ENCODE data around the gene OR5D14. TPM values are rescaled to one million over a fixed set of nuclear protein-coding genes. Genes with fewer than 3 reads are reported as not detected.

The OR5D14 gene
- total and polyA plus RNA-seq, 8 donors, result not detected

GRCh38 chr11:55811067-55811466 lies 15.7 kb downstream of the OR5D14 start, which contains the start of gene OR5L1:
Gene OR5L1 (plus strand): TSS chr11:55811367. CDS start chr11:55811467, 100 bp downstream.
- DNase-seq (no peak), ATAC-seq (no peak)
- Histone ChIP-seq H3K27me3 (no peaks in the 10 kb centered on the region), H3K27ac (no peak within 1 kb of the TSS), H3K9me3 (peaks cover 0 to 20% of the 10 kb centered on the region in 2 donors), H3K36me3 (no peaks in the 10 kb centered on the region), H3K4me3 (no peak within 1 kb of the TSS), H3K4me1 (no peaks in the 10 kb centered on the region)
- no peak for TF ChIP-seq CTCF (IDR thresholded peaks at IDR 0.05)
- intact Hi-C loops (cut with DNase I), result no loop called here

GRCh38 chr11:55819330-55819729 lies 24.0 kb downstream of the OR5D14 start, which contains the start of gene OR5D18:
Gene OR5D18 (plus strand): TSS chr11:55819630. CDS start chr11:55819630, 0 bp downstream.
- intact Hi-C loops (cut with DNase I), result no loop called here
- H3K27ac ChIP-seq, result no peak within 1 kb of the TSS
- TF ChIP-seq CTCF (IDR thresholded peaks at IDR 0.05), result no peak
- H3K9me3 ChIP-seq, result no peaks in the 10 kb centered on the region
- no peaks in the 10 kb centered on the region for H3K27me3 ChIP-seq
- no peaks in the 10 kb centered on the region for H3K4me1 ChIP-seq
- H3K4me3 ChIP-seq, result no peak within 1 kb of the TSS
- DNase-seq (no peak), ATAC-seq (no peak)
- no peaks in the 10 kb centered on the region for H3K36me3 ChIP-seq

- DNase-seq (no peak), ATAC-seq (no peak)
- Histone ChIP-seq H3K36me3 (no peaks in the 10 kb centered on the region), H3K9me3 (no peaks in the 10 kb centered on the region), H3K27ac (no peak within 1 kb of the TSS), H3K4me1 (no peaks in the 10 kb centered on the region), H3K27me3 (no peaks in the 10 kb centered on the region), H3K4me3 (no peak within 1 kb of the TSS)
- intact Hi-C loops (cut with DNase I), result no loop called here
- no peak for TF ChIP-seq CTCF (IDR thresholded peaks at IDR 0.05)
Observed at GRCh38 chr11:55826919-55827318, 31.6 kb downstream of the OR5D14 start, which contains the start of gene OR5L2. Gene OR5L2 (plus strand): TSS chr11:55827219. CDS start chr11:55827219, 0 bp downstream.

GRCh38 chr11:55838452-55838851 lies 43.1 kb downstream of the OR5D14 start, which contains the start of gene OR5D16:
Gene OR5D16 (plus strand): TSS chr11:55838752. CDS start chr11:55838752, 0 bp downstream.
- Histone ChIP-seq H3K27ac (no peak within 1 kb of the TSS), H3K36me3 (no peaks in the 10 kb centered on the region), H3K9me3 (peaks cover 0 to 14% of the 10 kb centered on the region in 2 donors), H3K4me3 (no peak within 1 kb of the TSS), H3K27me3 (no peaks in the 10 kb centered on the region), H3K4me1 (no peaks in the 10 kb centered on the region)
- TF ChIP-seq CTCF (IDR thresholded peaks at IDR 0.05), result no peak
- intact Hi-C loops (cut with DNase I), result no loop called here
- ATAC-seq, result no peak
- no peak for DNase-seq

Other genes with a start within 250 kb of the OR5D14 start
- not detected for gene OR4C15, start 241.1 kb upstream of the OR5D14 start, total RNA-seq
- not detected for gene OR4C15, start 241.1 kb upstream of the OR5D14 start, polyA plus RNA-seq (ENCODE audit: insufficient read length in 6 of 6)
- not detected for gene OR4C16, start 223.4 kb upstream of the OR5D14 start, total RNA-seq
- gene OR4C16, start 223.4 kb upstream of the OR5D14 start, polyA plus RNA-seq (ENCODE audit: insufficient read length in 6 of 6), result not detected
- gene OR4C11, start 187.9 kb upstream of the OR5D14 start, total RNA-seq, result not detected
- gene OR4C11, start 187.9 kb upstream of the OR5D14 start, polyA plus RNA-seq (ENCODE audit: insufficient read length in 6 of 6), result not detected
- not detected for gene OR4P4, start 160.4 kb upstream of the OR5D14 start, total RNA-seq
- under 1 TPM in 3 of 6 donors, not detected in 3; 0.07 to 0.13 (median 0.11) TPM for gene OR4P4, start 160.4 kb upstream of the OR5D14 start, polyA plus RNA-seq (ENCODE audit: insufficient read length in 6 of 6)
- not detected for gene OR4S2, start 147.2 kb upstream of the OR5D14 start, total RNA-seq
- not detected for gene OR4S2, start 147.2 kb upstream of the OR5D14 start, polyA plus RNA-seq (ENCODE audit: insufficient read length in 6 of 6)
- gene OR4C6, start 133.4 kb upstream of the OR5D14 start, total RNA-seq, result not detected
- not detected for gene OR4C6, start 133.4 kb upstream of the OR5D14 start, polyA plus RNA-seq (ENCODE audit: insufficient read length in 6 of 6)
- not detected for gene OR5D13, start 22.1 kb upstream of the OR5D14 start, total RNA-seq
- not detected for gene OR5D13, start 22.1 kb upstream of the OR5D14 start, polyA plus RNA-seq (ENCODE audit: insufficient read length in 6 of 6)
- not detected for gene OR5L1, start 15.8 kb downstream of the OR5D14 start, total RNA-seq
- not detected for gene OR5L1, start 15.8 kb downstream of the OR5D14 start, polyA plus RNA-seq (ENCODE audit: insufficient read length in 6 of 6)
- gene OR5D18, start 24.1 kb downstream of the OR5D14 start, total RNA-seq, result not detected
- gene OR5D18, start 24.1 kb downstream of the OR5D14 start, polyA plus RNA-seq (ENCODE audit: insufficient read length in 6 of 6), result not detected
- gene OR5L2, start 31.7 kb downstream of the OR5D14 start, total RNA-seq, result not detected
- gene OR5L2, start 31.7 kb downstream of the OR5D14 start, polyA plus RNA-seq (ENCODE audit: insufficient read length in 6 of 6), result not detected
- not detected for gene OR5D16, start 43.2 kb downstream of the OR5D14 start, total RNA-seq
- not detected for gene OR5D16, start 43.2 kb downstream of the OR5D14 start, polyA plus RNA-seq (ENCODE audit: insufficient read length in 6 of 6)
- gene TRIM51, start 87.7 kb downstream of the OR5D14 start, total RNA-seq, result not detected
- gene TRIM51, start 87.7 kb downstream of the OR5D14 start, polyA plus RNA-seq (ENCODE audit: insufficient read length in 6 of 6), result not detected
- not detected for gene OR5W2, start 119.0 kb downstream of the OR5D14 start, total RNA-seq
- gene OR5W2, start 119.0 kb downstream of the OR5D14 start, polyA plus RNA-seq (ENCODE audit: insufficient read length in 6 of 6), result not detected
- not detected for gene OR5I1, start 140.8 kb downstream of the OR5D14 start, total RNA-seq
- not detected for gene OR5I1, start 140.8 kb downstream of the OR5D14 start, polyA plus RNA-seq (ENCODE audit: insufficient read length in 6 of 6)
- gene OR10AG1, start 174.4 kb downstream of the OR5D14 start, total RNA-seq, result not detected
- not detected for gene OR10AG1, start 174.4 kb downstream of the OR5D14 start, polyA plus RNA-seq (ENCODE audit: insufficient read length in 6 of 6)
- not detected for gene OR5F1, start 199.1 kb downstream of the OR5D14 start, total RNA-seq
- gene OR5F1, start 199.1 kb downstream of the OR5D14 start, polyA plus RNA-seq (ENCODE audit: insufficient read length in 6 of 6), result not detected
- gene OR5AS1, start 232.1 kb downstream of the OR5D14 start, total RNA-seq, result not detected
- under 1 TPM; 0.04 to 0.14 (median 0.07) TPM for gene OR5AS1, start 232.1 kb downstream of the OR5D14 start, polyA plus RNA-seq (ENCODE audit: insufficient read length in 6 of 6)